Endothelial cell of umbilical vein (primary cell): ENCODE measurements around the gene FAM222B. TPM values are rescaled to one million over a fixed set of nuclear protein-coding genes. Genes with fewer than 3 reads are reported as not detected.

Experiments used
- BruUV-seq: library from RNA; stranded (reverse); fragments of 400-500 nt; replicated peaks from 2 replicates; lab custom pipeline; 2021; lab: Mats Ljungman, UMichigan
- CTCF ChIA-PET: fragments of 300-600, 350-600 bp; sonication (Branson Sonifier 250); formaldehyde crosslinking; loops from one replicate; lab custom pipeline; 2021; ENCODE audit warnings: antibody characterized with exemption, inconsistent platforms; lab: Charles Lee
- POLR2A ChIA-PET: fragments of 300-600, 350-600 bp; sonication (Branson Sonifier 250); formaldehyde crosslinking; loops from one replicate; lab custom pipeline; 2021; ENCODE audit warnings: antibody characterized with exemption, inconsistent platforms; lab: Charles Lee
- DNase-seq: peaks from one replicate; pipeline ENCODE4 v3.0.0-alpha.2; 2011; ENCODE audit warnings: low read depth, low spot score
- FAIRE-seq: peaks from 2 replicates; lab custom pipeline; 2011; peaks lifted over from hg19 to GRCh38; lab: Jason Lieb, UNC
- H2AFZ ChIP-seq: 2 replicates; pipeline ENCODE4 v1.6.0; 2012; ENCODE audit warnings: low read depth, low read length, control low read depth, inconsistent platforms
- H3K27ac ChIP-seq: 2 replicates; pipeline ENCODE4 v1.5.1; 2011; ENCODE audit warnings: low read depth, mild to moderate bottlenecking, control low read depth, low read length, moderate library complexity; ENCODE audit not compliant: insufficient read depth
- H3K27me3 ChIP-seq, 2 experiments: 2 replicates each; pipeline versions ENCODE4 v1.6.0 to v1.6.1; 2011; ENCODE audit warnings: low read length in 2 of 2, mixed read lengths in 1 of 2; ENCODE audit not compliant: control insufficient read depth in 2 of 2, insufficient read depth in 2 of 2
- H3K36me3 ChIP-seq, 2 experiments: 2 replicates in 1 of 2; 3 replicates in 1 of 2; pipeline ENCODE4 v1.5.1; 2011; ENCODE audit warnings: low read length in 2 of 2, mild to moderate bottlenecking in 1 of 2, moderate library complexity in 1 of 2; ENCODE audit not compliant: control insufficient read depth in 2 of 2, insufficient read depth in 2 of 2; ENCODE audit errors: extremely low read depth in 1 of 2
- H3K4me1 ChIP-seq: 3 replicates; pipeline ENCODE4 v1.5.1; 2011; ENCODE audit warnings: mild to moderate bottlenecking, low read length; ENCODE audit not compliant: control insufficient read depth, insufficient read depth; ENCODE audit errors: extremely low read depth
- H3K4me2 ChIP-seq: 2 replicates; pipeline ENCODE4 v1.6.1; 2011; ENCODE audit warnings: low read length, control low read depth, mixed read lengths; ENCODE audit not compliant: insufficient read depth
- H3K4me3 ChIP-seq, 3 experiments: fragments of 200-600 bp in 1 of 3; sonication (generic), shearing (Covaris generic) in 1 of 3; replicated peaks in 1 of 3; 2 replicates each; pipeline ENCODE4 v1.5.1; 2011 to 2016; ENCODE audit warnings: control low read depth in 3 of 3, low read length in 3 of 3, mild to moderate bottlenecking in 2 of 3, inconsistent platforms in 1 of 3, low read depth in 1 of 3, moderate library complexity in 1 of 3; ENCODE audit not compliant: insufficient read depth in 1 of 3
- H3K79me2 ChIP-seq: 2 replicates; pipeline ENCODE4 v1.6.0; 2012; ENCODE audit warnings: low read length, inconsistent platforms; ENCODE audit not compliant: control insufficient read depth, insufficient read depth
- H3K9ac ChIP-seq: replicated peaks from 2 replicates; pipeline ENCODE3; 2011; ENCODE audit warnings: low read length, control low read depth; ENCODE audit not compliant: insufficient read depth; ENCODE audit errors: extremely low read depth
- H3K9me1 ChIP-seq: replicated peaks from 3 replicates; pipeline ENCODE4 v1.6.0; 2011; ENCODE audit warnings: mild to moderate bottlenecking, low read length; ENCODE audit not compliant: control insufficient read depth, insufficient read depth; ENCODE audit errors: extremely low read depth
- H3K9me3 ChIP-seq: replicated peaks from 2 replicates; pipeline ENCODE4 v1.5.1; 2012; ENCODE audit warnings: low read length, inconsistent platforms; ENCODE audit not compliant: control insufficient read depth, insufficient read depth
- H4K20me1 ChIP-seq: replicated peaks from 2 replicates; pipeline ENCODE3; 2011; ENCODE audit warnings: mild to moderate bottlenecking, low read length; ENCODE audit not compliant: control insufficient read depth, insufficient read depth; ENCODE audit errors: extremely low read depth
- CTCF ChIP-seq, 2 donors: IDR thresholded peaks; 1 replicate in 1 of 2; 2 replicates in 1 of 2; pipeline ENCODE4 v1.5.1; 2011; ENCODE audit warnings: low read length in 2 of 2, mild to moderate bottlenecking in 2 of 2, moderate library complexity in 2 of 2, control low read depth in 1 of 2, inconsistent platforms in 1 of 2, low read depth in 1 of 2; ENCODE audit not compliant: insufficient read depth in 1 of 2; ENCODE audit errors: extremely low read depth in 1 of 2
- EZH2 ChIP-seq: IDR thresholded peaks from 2 replicates; pipeline ENCODE4 v1.6.1; 2012; ENCODE audit warnings: borderline replicate concordance, low read depth, mild to moderate bottlenecking, moderate library complexity, low read length, inconsistent platforms; ENCODE audit not compliant: severe bottlenecking
- FOS ChIP-seq: IDR thresholded peaks from 2 replicates; pipeline ENCODE4 v1.6.1; 2011; ENCODE audit warnings: mild to moderate bottlenecking, low read length, moderate library complexity, borderline replicate concordance; ENCODE audit not compliant: insufficient read depth
- dilution Hi-C: fragments of 300-500 bp; cut with MboI; formaldehyde crosslinking; loops from one replicate; pipeline ENCODE4 v1.15.0; 2019; ENCODE audit warnings: low sequenced_read_pairs; ENCODE audit not compliant: extremely low pct_ligation_motif_present
- intact Hi-C: fragments of 100-400 bp; cut with micrococcal nuclease; formaldehyde crosslinking; loops from one replicate; pipeline ENCODE4 v1.10.0; 2022
- polyA plus RNA-seq, 4 experiments: library from polyadenylated mRNA; depleted of rRNA in 3 of 4; stranded (reverse) in 3 of 4; unstranded in 1 of 4; fragments of >200 nt; gene quantifications; 2 replicates each; pipeline versions ENCODE4 v1.2.1 to v1.2.3, GENCODE V29; 2011 to 2012; ENCODE audit warnings: missing spikeins in 1 of 4
- total RNA-seq: library from RNA; stranded (reverse); gene quantifications from 2 replicates; pipeline ENCODE4 v1.2.3, GENCODE V29; 2021

Gene FAM222B
- total and polyA plus RNA-seq, 2 donors (not counting 3 experiments of a cell fraction or from before 2014, with no cell fraction given): 21.1 to 30.6 TPM

DNA sequence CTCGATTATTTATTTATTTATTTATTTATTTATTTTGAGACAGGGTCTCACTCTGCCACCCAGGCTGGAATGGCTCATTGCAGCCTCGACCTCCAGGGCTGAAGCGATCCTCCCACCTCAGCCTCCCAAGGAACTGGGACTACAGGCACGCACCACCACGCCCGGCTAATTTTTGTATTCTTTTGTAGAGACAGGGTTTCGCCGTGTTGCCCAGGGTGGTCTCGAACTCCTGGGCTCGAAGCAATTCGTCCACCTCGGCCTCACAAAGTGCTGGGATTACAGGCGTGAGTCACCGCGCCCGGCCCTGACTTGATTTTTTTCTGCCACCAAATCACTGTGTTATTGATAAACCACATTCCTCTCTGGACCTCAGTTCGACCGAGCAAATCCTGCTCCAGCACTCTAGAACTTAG, 123.6 kb downstream of the FAM222B start:
- Histone ChIP-seq H3K79me2 (peaks cover 43% of the 10 kb centered on the region), H3K9me3 (no peaks in the 10 kb centered on the region), H3K36me3 (peaks cover 17 to 23% of the 10 kb centered on the region in 2 experiments), H3K9ac (peak overlapping the region; percentile 79), H3K4me3 (peak overlapping the region in 2 of 3 experiments; percentile 72 to 80), H3K4me1 (peaks cover 38% of the 10 kb centered on the region), H3K9me1 (no peaks in the 10 kb centered on the region), H3K27ac (peak overlapping the region; percentile 78), H4K20me1 (no peaks in the 10 kb centered on the region), H3K4me2 (peak overlapping the region; percentile 13), H2AFZ (peak overlapping the region; percentile 19), H3K27me3 (no peaks in the 10 kb centered on the region)
- POLR2A ChIA-PET: interaction anchor here (0.5 to 1.3 kb wide), 8 partner anchors 8 to 232 kb away, joined by 3 to 15 read pairs (median 4); partner anchors contain the start of genes NEK8, PHF12 and PROCA1
- TF ChIP-seq CTCF (IDR thresholded peaks at IDR 0.05; ENCODE audit: extremely low read depth in 1 of 2, insufficient read depth in 1 of 2, low read depth in 1 of 2, low read length in 2 of 2) (no peak), EZH2 (no peak), FOS (peak; percentile 40)
- no TSS peak for BruUV-seq
- intact Hi-C loops: loop anchor here (1.0 to 5.0 kb wide), 4 partner anchors 8 to 234 kb away; partner anchors contain the start of genes BLTP2 and PROCA1
- CTCF ChIA-PET: interaction anchor here (0.7 to 2.1 kb wide), 8 partner anchors 8 to 234 kb away, joined by 4 to 12 read pairs (median 7); partner anchors contain the start of gene NEK8
- DNase-seq: no peak
- no peak for FAIRE-seq
- dilution Hi-C loops: no loop called here
